A673 (cell line): Measurements from ENCODE around the gene B9D1. TPM values are rescaled to one million over a fixed set of nuclear protein-coding genes. Genes with fewer than 3 reads are reported as not detected.
"Not testable (repeated sequence)": the region's sequence is repeated elsewhere in the genome, so short reads cannot be mapped to it uniquely, and the experiment has no call there.

Experiments used
- BruUV-seq: library from RNA; stranded (reverse); fragments of 400-500 nt; replicated peaks from 2 replicates; lab custom pipeline; 2021; lab: Mats Ljungman, UMichigan
- CTCF ChIA-PET: fragments of 300-600 bp; sonication (Branson Sonifier 250); formaldehyde crosslinking; loops from one replicate; lab custom pipeline; 2022; ENCODE audit warnings: antibody characterized with exemption; lab: Charles Lee
- POLR2A ChIA-PET: fragments of 300-600 bp; sonication (Branson Sonifier 250); formaldehyde crosslinking; loops from one replicate; lab custom pipeline; 2022; ENCODE audit warnings: antibody characterized with exemption; ENCODE audit not compliant: low non-redundant PET; lab: Charles Lee
- DNase-seq: peaks from one replicate; pipeline ENCODE4 v3.0.0-alpha.2; 2015; ENCODE audit warnings: low spot score
- H3K27ac ChIP-seq: fragments of 200-600 bp; sonication (generic); 2 replicates; pipeline ENCODE4 v1.5.1; 2016; ENCODE audit warnings: mixed run types, low read depth, mild to moderate bottlenecking, mixed read lengths, antibody characterized with exemption, low read length; ENCODE audit not compliant: poor library complexity, severe bottlenecking
- H3K27me3 ChIP-seq: fragments of 200-600 bp; sonication (generic); replicated peaks from 2 replicates; pipeline ENCODE4 v1.6.1; 2017; ENCODE audit warnings: mixed run types, low read depth, mild to moderate bottlenecking, mixed read lengths, antibody characterized with exemption, low read length; ENCODE audit not compliant: insufficient read depth, poor library complexity
- H3K36me3 ChIP-seq: fragments of 200-600 bp; sonication (generic); 2 replicates; pipeline ENCODE4 v1.6.1; 2016; ENCODE audit warnings: mixed run types, mild to moderate bottlenecking, mixed read lengths, antibody characterized with exemption, low read length; ENCODE audit not compliant: insufficient read depth, poor library complexity, severe bottlenecking
- H3K4me1 ChIP-seq: fragments of 200-600 bp; sonication (generic); 2 replicates; pipeline ENCODE4 v1.6.1; 2017; ENCODE audit warnings: mixed run types, mild to moderate bottlenecking, mixed read lengths, antibody characterized with exemption, low read length; ENCODE audit not compliant: insufficient read depth, poor library complexity, severe bottlenecking
- H3K4me3 ChIP-seq: fragments of 200-600 bp; sonication (generic); 2 replicates; pipeline ENCODE4 v1.5.1; 2016; ENCODE audit warnings: low read depth, mixed run types, mild to moderate bottlenecking, mixed read lengths, low read length; ENCODE audit not compliant: poor library complexity, severe bottlenecking
- H3K9me3 ChIP-seq: fragments of 200-600 bp; sonication (generic); 2 replicates; pipeline ENCODE4 v1.6.1; 2016; ENCODE audit warnings: mixed run types, low read depth, mild to moderate bottlenecking, mixed read lengths, antibody characterized with exemption, low read length; ENCODE audit not compliant: poor library complexity, severe bottlenecking
- CTCF ChIP-seq: fragments of 300-800, 200-600 bp; sonication (generic); conservative IDR thresholded peaks from 2 replicates; pipeline ENCODE4 v1.5.1; 2017; ENCODE audit warnings: low read depth, mild to moderate bottlenecking, antibody characterized with exemption, low read length, moderate library complexity, mixed read lengths
- EZH2 ChIP-seq: fragments of 200-600 bp; sonication (generic); IDR thresholded peaks from 2 replicates; pipeline ENCODE4 v1.6.1; 2017; ENCODE audit warnings: borderline replicate concordance, low read depth, mild to moderate bottlenecking, mixed read lengths, antibody characterized with exemption, low read length; ENCODE audit not compliant: poor library complexity, severe bottlenecking
- intact Hi-C: fragments of 100-400 bp; cut with micrococcal nuclease; formaldehyde crosslinking; loops from one replicate; pipeline ENCODE4 v1.10.0; 2022; ENCODE audit not compliant: unreplicated experiment
- total RNA-seq: library from RNA; stranded (reverse); gene quantifications from 2 replicates; pipeline ENCODE4 v1.2.3, GENCODE V29; 2021

The B9D1 gene
- total RNA-seq, 1 experiment from 2014 or later: 37.0 TPM

GRCh38 chr17:19357351-19357750, 5.2 kb downstream of the B9D1 start:
- intact Hi-C loops: no loop called here
- ChIA-PET POLR2A (no interaction called here), CTCF (no interaction called here)
- TF ChIP-seq EZH2: no peak
- no peak for TF ChIP-seq CTCF
- Histone ChIP-seq H3K9me3 (no peaks in the 10 kb centered on the region), H3K4me3 (no peak overlapping the region), H3K27ac (no peak overlapping the region), H3K4me1 (peaks cover 7% of the 10 kb centered on the region), H3K36me3 (no peaks in the 10 kb centered on the region), H3K27me3 (no peaks in the 10 kb centered on the region)
- no TSS peak for BruUV-seq
- DNase-seq: no peak

- no peak overlapping the region for H3K27ac ChIP-seq
- DNase-seq: no peak
- no peak for TF ChIP-seq CTCF
- no peaks in the 10 kb centered on the region for H3K4me1 ChIP-seq
- BruUV-seq: no TSS peak
- ChIA-PET POLR2A (no interaction called here), CTCF (no interaction called here)
- H3K4me3 ChIP-seq: no peak overlapping the region
- no peaks in the 10 kb centered on the region for H3K9me3 ChIP-seq
- no peaks in the 10 kb centered on the region for H3K27me3 ChIP-seq
- intact Hi-C loops: no loop called here
- no peaks in the 10 kb centered on the region for H3K36me3 ChIP-seq
Measured at GRCh38 chr17:19354748-19355147, 7.8 kb downstream of the B9D1 start.

- intact Hi-C loops, BruUV-seq, CTCF ChIA-PET, DNase-seq, POLR2A ChIA-PET, H3K36me3 ChIP-seq, H3K9me3 ChIP-seq, H3K4me3 ChIP-seq, H3K27me3 ChIP-seq, H3K27ac ChIP-seq, H3K4me1 ChIP-seq: not testable (repeated sequence)
Measured at GRCh38 chr17:19353401-19353800, 9.1 kb downstream of the B9D1 start.

- DNase-seq: no peak
- Histone ChIP-seq H3K9me3 (no peaks in the 10 kb centered on the region), H3K4me3 (no peak overlapping the region), H3K27ac (no peak overlapping the region), H3K4me1 (peaks cover 14% of the 10 kb centered on the region), H3K36me3 (peaks cover 3% of the 10 kb centered on the region), H3K27me3 (no peaks in the 10 kb centered on the region)
- BruUV-seq: no TSS peak
- TF ChIP-seq CTCF (no peak), EZH2 (no peak)
- ChIA-PET POLR2A (no interaction called here), CTCF (no interaction called here)
- intact Hi-C loops: no loop called here
Measured at GRCh38 chr17:19348806-19349205, 13.7 kb downstream of the B9D1 start.
